ENCODE measurements around the gene SCAMP2.

- TF ChIP-seq CTCF (IDR thresholded peaks at IDR 0.05; ENCODE audit: low read depth, low read length) (no peak), POLR2A (IDR thresholded peaks at IDR 0.05; ENCODE audit: extremely low read depth, insufficient read length) (no peak)
Observed at GRCh38 chr15:74820056-74820455, 53.1 kb downstream of the SCAMP2 start.
